H9 (cell line): Measurements from ENCODE around the gene SEMA3E. TPM values are rescaled to one million over a fixed set of nuclear protein-coding genes. Genes with fewer than 3 reads are reported as not detected.

ENCODE experiments used
- DNase-seq: peaks from one replicate; pipeline ENCODE4 v3.0.0-alpha.2; 2017
- H2AFZ ChIP-seq: one replicate; pipeline ENCODE4 v1.6.1; 2013; ENCODE audit warnings: mild to moderate bottlenecking, low read length, control low read depth, moderate library complexity
- H2AK5ac ChIP-seq: 2 replicates; pipeline ENCODE4 v1.6.1; 2013; ENCODE audit warnings: low read length, control low read depth, mixed read lengths; ENCODE audit not compliant: insufficient read length
- H2BK120ac ChIP-seq: one replicate; pipeline ENCODE4 v1.6.1; 2013; ENCODE audit warnings: low read depth, mild to moderate bottlenecking, low read length, control low read depth, inconsistent platforms; ENCODE audit not compliant: poor library complexity, severe bottlenecking
- H2BK12ac ChIP-seq: 2 replicates; pipeline ENCODE4 v1.6.1; 2013; ENCODE audit warnings: low read length, control low read depth, mixed read lengths, low read depth; ENCODE audit not compliant: insufficient read length
- H2BK15ac ChIP-seq: 2 replicates; pipeline ENCODE4 v1.6.1; 2013; ENCODE audit warnings: low read depth, low read length, control low read depth
- H2BK20ac ChIP-seq: one replicate; pipeline ENCODE4 v1.6.1; 2013; ENCODE audit warnings: low read depth, mild to moderate bottlenecking, low read length, control low read depth, inconsistent platforms; ENCODE audit not compliant: poor library complexity, severe bottlenecking
- H2BK5ac ChIP-seq: 2 replicates; pipeline ENCODE4 v1.6.1; 2013; ENCODE audit warnings: low read length, control low read depth, mixed read lengths; ENCODE audit not compliant: insufficient read length
- H3K14ac ChIP-seq: 2 replicates; pipeline ENCODE4 v1.6.1; 2013; ENCODE audit warnings: low read length, control low read depth; ENCODE audit not compliant: insufficient read depth
- H3K18ac ChIP-seq: 2 replicates; pipeline ENCODE4 v1.6.1; 2013; ENCODE audit warnings: low read depth, mild to moderate bottlenecking, mixed read lengths, low read length, control low read depth; ENCODE audit not compliant: insufficient read length
- H3K23ac ChIP-seq: 2 replicates; pipeline ENCODE4 v1.6.1; 2013; ENCODE audit warnings: low read length, control low read depth, mixed read lengths, low read depth; ENCODE audit not compliant: insufficient read length
- H3K23me2 ChIP-seq: 2 replicates; pipeline ENCODE4 v1.6.1; 2013; ENCODE audit warnings: low read depth, mild to moderate bottlenecking, mixed read lengths, low read length, control low read depth; ENCODE audit not compliant: insufficient read length, poor library complexity, severe bottlenecking
- H3K27ac ChIP-seq: 2 replicates; pipeline ENCODE4 v1.5.1; 2013; ENCODE audit warnings: low read length, control low read depth, mixed read lengths, low read depth; ENCODE audit not compliant: insufficient read length
- H3K27me3 ChIP-seq: 2 replicates; pipeline ENCODE4 v1.6.1; 2013; ENCODE audit warnings: low read length, control low read depth, inconsistent platforms; ENCODE audit not compliant: insufficient read depth
- H3K4ac ChIP-seq: 2 replicates; pipeline ENCODE4 v1.6.1; 2013; ENCODE audit warnings: low read depth, mild to moderate bottlenecking, control low read depth, inconsistent platforms, low read length, moderate library complexity
- H3K4me1 ChIP-seq: 2 replicates; pipeline ENCODE4 v1.6.1; 2013; ENCODE audit warnings: low read length, control low read depth, inconsistent platforms; ENCODE audit not compliant: insufficient read depth
- H3K4me2 ChIP-seq: 2 replicates; pipeline ENCODE4 v1.6.1; 2013; ENCODE audit warnings: low read length, control low read depth, mixed read lengths; ENCODE audit not compliant: insufficient read length, insufficient read depth
- H3K56ac ChIP-seq: 2 replicates; pipeline ENCODE4 v1.6.1; 2013; ENCODE audit warnings: low read depth, mild to moderate bottlenecking, mixed read lengths, low read length, control low read depth; ENCODE audit not compliant: insufficient read length
- H3K79me1 ChIP-seq: 2 replicates; pipeline ENCODE4 v1.6.1; 2013; ENCODE audit warnings: low read depth, mild to moderate bottlenecking, moderate library complexity, low read length, control low read depth, inconsistent platforms; ENCODE audit not compliant: insufficient read depth, poor library complexity, severe bottlenecking
- H3K79me2 ChIP-seq: 2 replicates; pipeline ENCODE4 v1.6.1; 2013; ENCODE audit warnings: low read length, control low read depth, inconsistent platforms; ENCODE audit not compliant: insufficient read depth
- H3K9ac ChIP-seq: 2 replicates; pipeline ENCODE4 v1.6.1; 2013; ENCODE audit warnings: low read length, control low read depth, mixed read lengths; ENCODE audit not compliant: insufficient read length; ENCODE audit errors: extremely low read depth
- H3K9me3 ChIP-seq: one replicate; pipeline ENCODE4 v1.6.1; 2013; ENCODE audit warnings: low read depth, low read length, inconsistent platforms; ENCODE audit not compliant: control insufficient read depth
- H3T11ph ChIP-seq: one replicate; pipeline ENCODE4 v1.6.1; 2013; ENCODE audit warnings: mild to moderate bottlenecking, low read length, control low read depth, inconsistent platforms
- H4K20me1 ChIP-seq: one replicate; pipeline ENCODE4 v1.6.1; 2013; ENCODE audit not compliant: control insufficient read depth, insufficient read length, insufficient read depth
- H4K5ac ChIP-seq: 2 replicates; pipeline ENCODE4 v1.6.1; 2013; ENCODE audit warnings: low read depth, mild to moderate bottlenecking, mixed read lengths, low read length, control low read depth; ENCODE audit not compliant: insufficient read length
- H4K8ac ChIP-seq: replicated peaks from 2 replicates; pipeline ENCODE4 v1.6.1; 2013; ENCODE audit warnings: low read length, control low read depth, mixed read lengths, low read depth; ENCODE audit not compliant: insufficient read length
- H4K91ac ChIP-seq: 2 replicates; pipeline ENCODE4 v1.6.1; 2013; ENCODE audit warnings: low read depth, mild to moderate bottlenecking, moderate library complexity, mixed read lengths, low read length, control low read depth; ENCODE audit not compliant: insufficient read length
- H3K27ac Mint-ChIP-seq, 3 experiments: 2 replicates in 2 of 3; 3 replicates in 1 of 3; pipeline ENCODE4 v1.8.0; 2020 to 2021; ENCODE audit warnings: mixed read lengths in 3 of 3, mild to moderate bottlenecking in 1 of 3, moderate library complexity in 1 of 3
- H3K27me3 Mint-ChIP-seq: 2 replicates; pipeline ENCODE4 v1.8.0; 2021; ENCODE audit warnings: low read depth, mild to moderate bottlenecking, moderate library complexity, mixed read lengths
- H3K36me3 Mint-ChIP-seq, 3 experiments: 2 replicates in 2 of 3; 3 replicates in 1 of 3; pipeline ENCODE4 v1.8.0; 2020 to 2021; ENCODE audit warnings: low read depth in 3 of 3, mixed read lengths in 3 of 3; ENCODE audit not compliant: insufficient read depth in 1 of 3
- H3K4me1 Mint-ChIP-seq, 2 experiments: 2 replicates each; pipeline ENCODE4 v1.8.0; 2020; ENCODE audit warnings: mixed read lengths in 2 of 2
- H3K4me3 Mint-ChIP-seq, 2 experiments: 2 replicates in 1 of 2; 3 replicates in 1 of 2; pipeline ENCODE4 v1.8.0; 2020 to 2021; ENCODE audit warnings: mild to moderate bottlenecking in 2 of 2, mixed read lengths in 2 of 2, moderate library complexity in 1 of 2
- H3K9me3 Mint-ChIP-seq, 2 experiments: 2 replicates in 1 of 2; 3 replicates in 1 of 2; pipeline ENCODE4 v1.8.0; 2020; ENCODE audit warnings: mild to moderate bottlenecking in 2 of 2, mixed read lengths in 2 of 2, moderate library complexity in 1 of 2
- WGBS: extraction: QIAGEN DNeasy Blood & Tissue Kit; methylation state at CpG from one replicate; pipeline ENCODE4 v1.1.7; 2013; ENCODE audit warnings: missing lambda C conversion rate, low lambda C conversion rate, mixed read lengths; ENCODE audit not compliant: insufficient read length; ENCODE audit errors: extremely low coverage; 5-methylcytosine and 5-hydroxymethylcytosine counted together
- total RNA-seq: library from RNA; stranded (reverse); gene quantifications from 2 replicates; pipeline ENCODE4 v1.2.1, GENCODE V29; 2021
- TF ChIP-seq, protein P1 (sequence below): fragments of 200-600 bp; sonication (generic); conservative IDR thresholded peaks from 3 replicates; pipeline ENCODE4 v1.8.0; 2021; ENCODE audit warnings: antibody characterized with exemption, mild to moderate bottlenecking

SEMA3E gene
- total RNA-seq, 1 experiment from 2014 or later, result 0.39 TPM

DNA sequence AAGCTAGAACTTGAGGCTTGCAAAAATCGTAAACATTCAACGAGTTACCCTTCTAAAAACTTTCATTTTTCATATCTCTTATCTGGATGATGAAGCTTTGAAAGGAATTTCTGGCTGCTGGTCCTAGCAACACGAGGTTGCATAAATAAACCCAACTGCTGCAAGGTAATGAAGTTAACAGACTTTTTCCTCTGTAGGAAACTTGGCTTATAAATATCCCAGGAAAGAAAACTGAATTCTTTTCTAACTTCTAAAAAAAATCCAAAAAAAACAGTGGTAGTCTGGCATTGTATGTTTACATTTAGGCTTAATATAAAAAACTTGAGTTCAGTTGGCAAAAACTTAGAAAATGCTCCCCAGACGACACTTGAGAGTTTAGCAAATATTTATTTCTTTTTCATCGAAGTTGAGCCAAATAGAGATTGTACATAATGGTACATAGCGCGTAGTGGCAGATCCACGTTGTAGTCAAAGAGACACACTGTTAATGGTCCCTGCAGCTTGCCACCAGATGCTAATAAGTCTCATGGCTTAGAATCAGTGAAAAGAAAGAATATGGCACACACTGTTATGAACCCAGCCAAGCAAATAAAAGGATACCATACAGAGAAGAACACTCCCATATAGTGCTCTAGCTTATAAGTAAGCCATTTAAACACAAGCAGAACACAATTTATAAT lies 285.9 kb downstream of the SEMA3E start:
- no peak overlapping the region for H2BK120ac ChIP-seq
- no peaks in the 10 kb centered on the region for H3K27me3 ChIP-seq
- H3K23me2 ChIP-seq, result no peaks in the 10 kb centered on the region
- no peaks in the 10 kb centered on the region for H4K20me1 ChIP-seq
- Mint-ChIP-seq H3K27ac (no peak overlapping the region), H3K27me3 (no peaks in the 10 kb centered on the region), H3K36me3 (no peaks in the 10 kb centered on the region), H3K9me3 (no peaks in the 10 kb centered on the region), H3K4me1 (no peaks in the 10 kb centered on the region), H3K4me3 (no peak overlapping the region)
- H3K79me2 ChIP-seq, result no peaks in the 10 kb centered on the region
- WGBS, result no CpG with 5 or more reads among the region's 8 CpGs
- H2BK12ac ChIP-seq, result no peak overlapping the region
- TF ChIP-seq, protein P1, sequence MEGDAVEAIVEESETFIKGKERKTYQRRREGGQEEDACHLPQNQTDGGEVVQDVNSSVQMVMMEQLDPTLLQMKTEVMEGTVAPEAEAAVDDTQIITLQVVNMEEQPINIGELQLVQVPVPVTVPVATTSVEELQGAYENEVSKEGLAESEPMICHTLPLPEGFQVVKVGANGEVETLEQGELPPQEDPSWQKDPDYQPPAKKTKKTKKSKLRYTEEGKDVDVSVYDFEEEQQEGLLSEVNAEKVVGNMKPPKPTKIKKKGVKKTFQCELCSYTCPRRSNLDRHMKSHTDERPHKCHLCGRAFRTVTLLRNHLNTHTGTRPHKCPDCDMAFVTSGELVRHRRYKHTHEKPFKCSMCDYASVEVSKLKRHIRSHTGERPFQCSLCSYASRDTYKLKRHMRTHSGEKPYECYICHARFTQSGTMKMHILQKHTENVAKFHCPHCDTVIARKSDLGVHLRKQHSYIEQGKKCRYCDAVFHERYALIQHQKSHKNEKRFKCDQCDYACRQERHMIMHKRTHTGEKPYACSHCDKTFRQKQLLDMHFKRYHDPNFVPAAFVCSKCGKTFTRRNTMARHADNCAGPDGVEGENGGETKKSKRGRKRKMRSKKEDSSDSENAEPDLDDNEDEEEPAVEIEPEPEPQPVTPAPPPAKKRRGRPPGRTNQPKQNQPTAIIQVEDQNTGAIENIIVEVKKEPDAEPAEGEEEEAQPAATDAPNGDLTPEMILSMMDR, result no peak
- H3K79me1 ChIP-seq, result no peaks in the 10 kb centered on the region
- no peak overlapping the region for H3K18ac ChIP-seq
- no peak for DNase-seq
- no peak overlapping the region for H3K27ac ChIP-seq
- H4K8ac ChIP-seq, result no peak overlapping the region
- no peak overlapping the region for H2BK5ac ChIP-seq
- no peak overlapping the region for H2AFZ ChIP-seq
- H2AK5ac ChIP-seq, result no peak overlapping the region
- no peaks in the 10 kb centered on the region for H3K4me1 ChIP-seq
- no peak overlapping the region for H3K4me2 ChIP-seq
- H3K23ac ChIP-seq, result no peak overlapping the region
- no peak overlapping the region for H4K91ac ChIP-seq
- no peak overlapping the region for H3K14ac ChIP-seq
- H4K5ac ChIP-seq, result no peak overlapping the region
- H3K9ac ChIP-seq, result no peak overlapping the region
- no peak overlapping the region for H3K4ac ChIP-seq
- H3K9me3 ChIP-seq, result no peaks in the 10 kb centered on the region
- H2BK20ac ChIP-seq, result no peak overlapping the region
- no peak overlapping the region for H3T11ph ChIP-seq
- H3K56ac ChIP-seq, result no peak overlapping the region
- H2BK15ac ChIP-seq, result no peak overlapping the region; the same call in 1 of the 2 replicates
